HFF-Myc (cell line): ENCODE measurements around the gene EP400.

Experiments
- DNase-seq: peaks from one replicate; pipeline ENCODE4 v3.0.0-alpha.2; 2011; ENCODE audit warnings: low read depth; ENCODE audit errors: extremely low read depth
- H3K4me3 ChIP-seq: replicated peaks from 2 replicates; pipeline ENCODE4 v1.5.1; 2011; ENCODE audit warnings: low read depth, mild to moderate bottlenecking, control low read depth, low read length
- TF ChIP-seq, protein P1 (sequence below): IDR thresholded peaks from 2 replicates; pipeline ENCODE4 v1.5.1; 2012; ENCODE audit warnings: mild to moderate bottlenecking, low read depth, low read length, control low read depth; ENCODE audit errors: missing control alignments

Gene EP400

DNA sequence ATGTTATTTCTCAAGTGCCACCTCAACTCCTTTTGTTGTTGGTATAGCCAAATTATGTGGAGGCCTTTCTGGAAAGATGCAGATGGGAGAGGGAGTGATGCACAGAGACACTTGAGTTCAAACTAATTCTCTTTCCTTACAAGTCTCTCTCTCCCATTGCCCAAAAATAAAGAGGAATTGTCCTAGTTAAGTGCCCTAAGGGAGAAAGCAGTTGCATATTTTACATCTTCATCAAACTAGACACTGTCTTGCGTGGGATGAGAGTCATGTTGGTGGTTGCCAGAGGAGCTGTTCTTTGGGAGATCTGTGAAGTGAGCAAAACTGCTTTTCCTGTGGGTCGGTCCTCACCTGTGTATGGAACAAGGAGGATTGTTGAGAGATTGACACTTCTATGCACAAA is 72.2 kb downstream of the EP400 start:
- TF ChIP-seq, protein P1, sequence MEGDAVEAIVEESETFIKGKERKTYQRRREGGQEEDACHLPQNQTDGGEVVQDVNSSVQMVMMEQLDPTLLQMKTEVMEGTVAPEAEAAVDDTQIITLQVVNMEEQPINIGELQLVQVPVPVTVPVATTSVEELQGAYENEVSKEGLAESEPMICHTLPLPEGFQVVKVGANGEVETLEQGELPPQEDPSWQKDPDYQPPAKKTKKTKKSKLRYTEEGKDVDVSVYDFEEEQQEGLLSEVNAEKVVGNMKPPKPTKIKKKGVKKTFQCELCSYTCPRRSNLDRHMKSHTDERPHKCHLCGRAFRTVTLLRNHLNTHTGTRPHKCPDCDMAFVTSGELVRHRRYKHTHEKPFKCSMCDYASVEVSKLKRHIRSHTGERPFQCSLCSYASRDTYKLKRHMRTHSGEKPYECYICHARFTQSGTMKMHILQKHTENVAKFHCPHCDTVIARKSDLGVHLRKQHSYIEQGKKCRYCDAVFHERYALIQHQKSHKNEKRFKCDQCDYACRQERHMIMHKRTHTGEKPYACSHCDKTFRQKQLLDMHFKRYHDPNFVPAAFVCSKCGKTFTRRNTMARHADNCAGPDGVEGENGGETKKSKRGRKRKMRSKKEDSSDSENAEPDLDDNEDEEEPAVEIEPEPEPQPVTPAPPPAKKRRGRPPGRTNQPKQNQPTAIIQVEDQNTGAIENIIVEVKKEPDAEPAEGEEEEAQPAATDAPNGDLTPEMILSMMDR, result no peak
- H3K4me3 ChIP-seq, result no peak overlapping the region
- no peak for DNase-seq

DNA sequence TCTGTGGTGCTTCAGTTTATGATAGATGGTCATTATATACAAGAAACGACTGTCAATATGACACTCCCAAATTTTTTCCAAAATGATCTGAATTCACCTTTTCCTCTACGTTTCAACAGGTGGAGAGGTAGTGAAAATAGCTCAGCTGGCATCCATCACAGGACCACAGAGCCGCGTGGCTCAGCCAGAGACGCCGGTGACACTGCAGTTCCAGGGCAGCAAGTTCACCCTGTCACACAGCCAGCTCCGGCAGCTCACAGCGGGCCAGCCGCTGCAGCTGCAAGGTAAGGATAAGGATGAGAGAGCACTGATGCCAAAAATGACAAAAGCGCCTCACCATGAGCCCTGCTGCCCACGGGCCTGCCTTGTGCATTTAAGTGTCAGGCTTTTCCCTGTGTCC is 73.9 kb downstream of the EP400 start:
- H3K4me3 ChIP-seq, result no peak overlapping the region
- DNase-seq, result no peak
- TF ChIP-seq, protein P1, result no peak

GRCh38 chr12:132024758-132025157 is 75.0 kb downstream of the EP400 start:
- TF ChIP-seq, protein P1, result no peak
- DNase-seq, result no peak
- H3K4me3 ChIP-seq, result no peak overlapping the region

GRCh38 chr12:132025526-132025925 is 75.8 kb downstream of the EP400 start:
- H3K4me3 ChIP-seq, result no peak overlapping the region
- TF ChIP-seq, protein P1, result no peak
- no peak for DNase-seq

- TF ChIP-seq, protein P1, result no peak
- DNase-seq, result no peak
These were observed 76.5 kb downstream of the EP400 start for GRCh38 chr12:132026061-132026795.

GRCh38 chr12:132026796-132027500 is 77.2 kb downstream of the EP400 start:
- TF ChIP-seq, protein P1, result no peak
- H3K4me3 ChIP-seq, result no peak overlapping the region
- DNase-seq, result no peak

More at GRCh38 chr12:132026061-132026795, 76.5 kb downstream of the EP400 start:
- H3K4me3 ChIP-seq, result no peak overlapping the region
